Measurements from ENCODE around the gene CUX1. TPM values are rescaled to one million over a fixed set of nuclear protein-coding genes. Genes with fewer than 3 reads are reported as not detected.

CUX1 gene
- 10 to 100 TPM in 2 of 3 donors, 1 to 10 TPM in 1; 3.1 to 25.9 (median 12.5) TPM for polyA plus RNA-seq

GRCh38 chr7:101817471-101818286, at the start of gene CUX1:
Gene CUX1, plus strand, starts transcription at chr7:101817626. Its CDS starts 14 bp downstream, at chr7:101817640.
- peak in 2 of 3 donors; percentile 9 to 11 for DNase-seq
- Mint-ChIP-seq H3K4me1 (peaks cover 22 to 49% of the 10 kb centered on the region in 2 donors), H3K9me3 (no peaks in the 10 kb centered on the region), H3K27ac (peak within 1 kb of the TSS in 4 of 6 donors; percentile 40 to 72 (median 64)), H3K36me3 (no peaks in the 10 kb centered on the region), H3K4me3 (peak within 1 kb of the TSS; percentile 77 to 85 (median 81)), H3K27me3 (ENCODE audit: low read depth in 3 of 3) (peaks cover 0 to 6% (median 4%) of the 10 kb centered on the region in 3 donors)

- H3K36me3 Mint-ChIP-seq = no peaks in the 10 kb centered on the region
- H3K9me3 Mint-ChIP-seq = no peaks in the 10 kb centered on the region
- no peaks in the 10 kb centered on the region for H3K4me1 Mint-ChIP-seq
- H3K4me3 Mint-ChIP-seq = no peak overlapping the region
- no peak overlapping the region for H3K27ac Mint-ChIP-seq
- no peak for DNase-seq
- peaks cover 0 to 10% (median 7%) of the 10 kb centered on the region in 3 donors for H3K27me3 Mint-ChIP-seq (ENCODE audit: low read depth in 3 of 3)
Measured at GRCh38 chr7:101768280-101768679, 49.1 kb upstream of the CUX1 start.

GRCh38 chr7:101770466-101770865, 47.0 kb upstream of the CUX1 start:
- Mint-ChIP-seq H3K27ac (no peak overlapping the region), H3K27me3 (ENCODE audit: low read depth in 3 of 3) (peaks cover 0 to 7% (median 6%) of the 10 kb centered on the region in 3 donors), H3K4me3 (no peak overlapping the region), H3K4me1 (no peaks in the 10 kb centered on the region), H3K9me3 (no peaks in the 10 kb centered on the region), H3K36me3 (no peaks in the 10 kb centered on the region)
- DNase-seq = no peak

GRCh38 chr7:101772508-101773211, 44.8 kb upstream of the CUX1 start:
- no peaks in the 10 kb centered on the region for H3K36me3 Mint-ChIP-seq
- peaks cover 0 to 8% (median 7%) of the 10 kb centered on the region in 3 donors for H3K27me3 Mint-ChIP-seq (ENCODE audit: low read depth in 3 of 3)

GRCh38 chr7:101775181-101775580, 42.2 kb upstream of the CUX1 start:
- H3K4me3 Mint-ChIP-seq = no peak overlapping the region
- H3K9me3 Mint-ChIP-seq = no peaks in the 10 kb centered on the region
- H3K4me1 Mint-ChIP-seq = no peaks in the 10 kb centered on the region
- no peak overlapping the region for H3K27ac Mint-ChIP-seq
- no peaks in the 10 kb centered on the region for H3K36me3 Mint-ChIP-seq
- no peak for DNase-seq
- H3K27me3 Mint-ChIP-seq (ENCODE audit: low read depth in 3 of 3) = peaks cover 3 to 6% (median 5%) of the 10 kb centered on the region in 3 donors

More at GRCh38 chr7:101772508-101773211, 44.8 kb upstream of the CUX1 start:
- no peak for DNase-seq
- no peaks in the 10 kb centered on the region for H3K9me3 Mint-ChIP-seq
- no peaks in the 10 kb centered on the region for H3K4me1 Mint-ChIP-seq
- no peak overlapping the region for H3K27ac Mint-ChIP-seq
- H3K4me3 Mint-ChIP-seq = no peak overlapping the region

- Mint-ChIP-seq H3K9me3 (no peaks in the 10 kb centered on the region), H3K4me3 (no peak overlapping the region), H3K27me3 (ENCODE audit: low read depth in 3 of 3) (peaks cover 0 to 8% (median 3%) of the 10 kb centered on the region in 3 donors), H3K4me1 (no peaks in the 10 kb centered on the region), H3K27ac (no peak overlapping the region), H3K36me3 (no peaks in the 10 kb centered on the region)
- DNase-seq = no peak
Measured at GRCh38 chr7:101778026-101778580, 39.3 kb upstream of the CUX1 start.

GRCh38 chr7:101779267-101779666, 38.2 kb upstream of the CUX1 start:
- no peaks in the 10 kb centered on the region for H3K9me3 Mint-ChIP-seq
- peaks cover 0 to 8% (median 3%) of the 10 kb centered on the region in 3 donors for H3K27me3 Mint-ChIP-seq (ENCODE audit: low read depth in 3 of 3)
- H3K27ac Mint-ChIP-seq = no peak overlapping the region
- H3K4me3 Mint-ChIP-seq = no peak overlapping the region
- no peaks in the 10 kb centered on the region for H3K4me1 Mint-ChIP-seq
- no peaks in the 10 kb centered on the region for H3K36me3 Mint-ChIP-seq
- DNase-seq = no peak

- H3K27ac Mint-ChIP-seq = no peak overlapping the region
- no peak overlapping the region for H3K4me3 Mint-ChIP-seq
- peaks cover 2 to 10% (median 3%) of the 10 kb centered on the region in 3 donors for H3K27me3 Mint-ChIP-seq (ENCODE audit: low read depth in 3 of 3)
- no peak for DNase-seq
- peaks cover 0 to 2% of the 10 kb centered on the region in 2 donors for H3K4me1 Mint-ChIP-seq
- H3K9me3 Mint-ChIP-seq = no peaks in the 10 kb centered on the region
- H3K36me3 Mint-ChIP-seq = no peaks in the 10 kb centered on the region
Measured at GRCh38 chr7:101780281-101780680, 37.1 kb upstream of the CUX1 start.

- H3K36me3 Mint-ChIP-seq = no peaks in the 10 kb centered on the region
- no peak overlapping the region for H3K4me3 Mint-ChIP-seq
Measured at GRCh38 chr7:101781439-101781838, 36.0 kb upstream of the CUX1 start.

GRCh38 chr7:101782476-101782875, 35.0 kb upstream of the CUX1 start:
- H3K4me1 Mint-ChIP-seq = peaks cover 0 to 2% of the 10 kb centered on the region in 2 donors
- H3K27me3 Mint-ChIP-seq (ENCODE audit: low read depth in 3 of 3) = peaks cover 3 to 9% (median 5%) of the 10 kb centered on the region in 3 donors
- no peak overlapping the region for H3K27ac Mint-ChIP-seq
- no peaks in the 10 kb centered on the region for H3K9me3 Mint-ChIP-seq
- H3K4me3 Mint-ChIP-seq = no peak overlapping the region
- DNase-seq = no peak
- H3K36me3 Mint-ChIP-seq = no peaks in the 10 kb centered on the region

More at GRCh38 chr7:101781439-101781838, 36.0 kb upstream of the CUX1 start:
- H3K9me3 Mint-ChIP-seq = no peaks in the 10 kb centered on the region
- peaks cover 0 to 2% of the 10 kb centered on the region in 2 donors for H3K4me1 Mint-ChIP-seq
- no peak for DNase-seq
- H3K27me3 Mint-ChIP-seq (ENCODE audit: low read depth in 3 of 3) = peaks cover 2 to 10% (median 3%) of the 10 kb centered on the region in 3 donors
- no peak overlapping the region for H3K27ac Mint-ChIP-seq

GRCh38 chr7:101782896-101783295, 34.5 kb upstream of the CUX1 start:
- H3K27me3 Mint-ChIP-seq (ENCODE audit: low read depth in 3 of 3) = peaks cover 3 to 11% (median 5%) of the 10 kb centered on the region in 3 donors
- H3K27ac Mint-ChIP-seq = no peak overlapping the region
- no peak for DNase-seq
- peaks cover 0 to 2% of the 10 kb centered on the region in 2 donors for H3K4me1 Mint-ChIP-seq
- H3K4me3 Mint-ChIP-seq = no peak overlapping the region
- H3K36me3 Mint-ChIP-seq = no peaks in the 10 kb centered on the region
- no peaks in the 10 kb centered on the region for H3K9me3 Mint-ChIP-seq

GRCh38 chr7:101783381-101784181, 33.8 kb upstream of the CUX1 start:
- Mint-ChIP-seq H3K4me1 (peaks cover 0 to 2% of the 10 kb centered on the region in 2 donors), H3K36me3 (no peaks in the 10 kb centered on the region), H3K9me3 (no peaks in the 10 kb centered on the region), H3K27me3 (ENCODE audit: low read depth in 3 of 3) (peaks cover 3 to 10% (median 5%) of the 10 kb centered on the region in 3 donors), H3K4me3 (no peak overlapping the region), H3K27ac (no peak overlapping the region)
- no peak for DNase-seq

Measured in immature natural killer cell (primary cell).